Measurements from ENCODE around the gene EPS8. TPM values are rescaled to one million over a fixed set of nuclear protein-coding genes. Genes with fewer than 3 reads are reported as not detected.

EPS8 gene
- total RNA-seq, 1 donor from 2014 or later: 35.0 TPM

- no peak for DNase-seq (ENCODE audit: low read depth, low spot score)
These were observed 95.8 kb downstream of the EPS8 start for GRCh38 chr12:15693228-15693911.

GRCh38 chr12:15691388-15691787 lies 97.8 kb downstream of the EPS8 start:
- DNase-seq (ENCODE audit: low read depth, low spot score): no peak

GRCh38 chr12:15690320-15690719 lies 98.9 kb downstream of the EPS8 start:
- DNase-seq (ENCODE audit: low read depth, low spot score): no peak

- no peak for DNase-seq (ENCODE audit: low read depth, low spot score)
These were observed 99.4 kb downstream of the EPS8 start for GRCh38 chr12:15689751-15690191.

- DNase-seq (ENCODE audit: low read depth, low spot score): no peak
These were observed 100.2 kb downstream of the EPS8 start for GRCh38 chr12:15688838-15689625.

- DNase-seq (ENCODE audit: low read depth, low spot score): no peak
These were observed 100.9 kb downstream of the EPS8 start for GRCh38 chr12:15688202-15688736.

GRCh38 chr12:15687583-15687982 lies 101.6 kb downstream of the EPS8 start:
- no peak for DNase-seq (ENCODE audit: low read depth, low spot score)

- DNase-seq (ENCODE audit: low read depth, low spot score): no peak
These were observed 104.1 kb downstream of the EPS8 start for GRCh38 chr12:15684896-15685658.

- no peak for DNase-seq (ENCODE audit: low read depth, low spot score)
These were observed 106.4 kb downstream of the EPS8 start for GRCh38 chr12:15682826-15683225.

- no peak for DNase-seq (ENCODE audit: low read depth, low spot score)
These were observed 110.0 kb downstream of the EPS8 start for GRCh38 chr12:15679151-15679550.

- DNase-seq (ENCODE audit: low read depth, low spot score): no peak
These were observed 111.4 kb downstream of the EPS8 start for GRCh38 chr12:15677726-15678201.

GRCh38 chr12:15677228-15677627 lies 112.0 kb downstream of the EPS8 start:
- no peak for DNase-seq (ENCODE audit: low read depth, low spot score)

GRCh38 chr12:15672671-15673270 lies 116.4 kb downstream of the EPS8 start:
- no peak for DNase-seq (ENCODE audit: low read depth, low spot score)

- DNase-seq (ENCODE audit: low read depth, low spot score): no peak
These were observed 118.4 kb downstream of the EPS8 start for GRCh38 chr12:15670756-15671155.

- no peak for DNase-seq (ENCODE audit: low read depth, low spot score)
These were observed 119.8 kb downstream of the EPS8 start for GRCh38 chr12:15669256-15669948.

- DNase-seq (ENCODE audit: low read depth, low spot score): no peak
These were observed 124.7 kb downstream of the EPS8 start for GRCh38 chr12:15664491-15664890.

- DNase-seq (ENCODE audit: low read depth, low spot score): no peak
These were observed 126.1 kb downstream of the EPS8 start for GRCh38 chr12:15662983-15663659.

GRCh38 chr12:15662303-15662980 lies 126.7 kb downstream of the EPS8 start:
- peak; percentile 19 for DNase-seq (ENCODE audit: low read depth, low spot score)

GRCh38 chr12:15651371-15651770 lies 137.8 kb downstream of the EPS8 start:
- DNase-seq (ENCODE audit: low read depth, low spot score): no peak
